Lung microvascular endothelial cell (primary cell): Measurements from ENCODE around the gene FURIN. TPM values are rescaled to one million over a fixed set of nuclear protein-coding genes. Genes with fewer than 3 reads are reported as not detected.
"Not testable (repeated sequence)": the region's sequence is repeated elsewhere in the genome, so short reads cannot be mapped to it uniquely, and the experiment has no call there.

ENCODE experiments used
- DNase-seq, 2 donors: peaks; one replicate each; pipeline versions ENCODE4 v3.0.0 to v3.0.0-alpha.2; 2010; ENCODE audit warnings: low read depth in 2 of 2
- total RNA-seq: library from RNA; depleted of rRNA; stranded (reverse); fragments of >200 nt; gene quantifications from 2 replicates; pipeline ENCODE4 v1.2.1, GENCODE V29; 2014

Gene FURIN
- total RNA-seq, 1 donor from 2014 or later = 56.0 TPM

DNA sequence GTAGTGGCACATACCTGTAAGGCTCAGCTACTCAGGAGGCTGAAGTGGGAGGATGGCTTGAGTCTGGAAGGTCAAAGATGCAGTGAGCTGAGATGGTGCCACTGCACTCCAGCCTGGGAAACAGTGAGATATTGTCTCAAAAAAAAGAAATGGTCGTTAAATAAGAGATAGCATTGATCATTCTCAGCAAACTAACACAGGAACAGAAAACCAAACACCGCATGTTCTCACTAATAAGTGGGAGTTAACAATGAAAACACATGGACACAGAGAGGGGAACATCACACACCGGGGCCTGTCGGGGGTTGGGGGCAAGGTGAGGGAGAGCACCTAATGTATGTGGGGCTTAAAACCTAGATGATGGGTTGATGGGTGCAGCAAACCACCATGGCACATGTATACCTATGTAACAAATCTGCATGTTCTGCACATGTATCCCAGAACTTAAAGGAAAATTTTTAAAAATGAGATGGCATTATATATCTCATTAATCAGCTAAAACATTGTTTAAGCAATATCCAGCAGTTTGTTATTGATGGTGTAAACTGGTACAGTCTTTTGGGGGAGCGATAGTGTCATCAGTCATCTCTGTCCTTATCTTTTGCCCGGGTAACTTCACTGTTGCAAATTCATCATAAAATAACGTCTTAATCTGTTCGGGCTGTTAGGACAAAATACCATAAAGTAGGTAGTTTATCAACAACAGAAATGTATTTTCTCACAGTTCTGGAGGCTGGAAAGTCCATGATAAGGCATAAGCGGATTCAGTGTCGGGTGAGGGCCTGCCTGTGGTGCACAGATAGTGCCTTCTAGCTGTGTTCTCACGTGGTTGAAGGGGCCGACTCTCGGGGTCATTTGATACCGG lies 33.0 kb downstream of the FURIN start:
- peak in 1 of 2 donors; percentile 9 for DNase-seq

DNA sequence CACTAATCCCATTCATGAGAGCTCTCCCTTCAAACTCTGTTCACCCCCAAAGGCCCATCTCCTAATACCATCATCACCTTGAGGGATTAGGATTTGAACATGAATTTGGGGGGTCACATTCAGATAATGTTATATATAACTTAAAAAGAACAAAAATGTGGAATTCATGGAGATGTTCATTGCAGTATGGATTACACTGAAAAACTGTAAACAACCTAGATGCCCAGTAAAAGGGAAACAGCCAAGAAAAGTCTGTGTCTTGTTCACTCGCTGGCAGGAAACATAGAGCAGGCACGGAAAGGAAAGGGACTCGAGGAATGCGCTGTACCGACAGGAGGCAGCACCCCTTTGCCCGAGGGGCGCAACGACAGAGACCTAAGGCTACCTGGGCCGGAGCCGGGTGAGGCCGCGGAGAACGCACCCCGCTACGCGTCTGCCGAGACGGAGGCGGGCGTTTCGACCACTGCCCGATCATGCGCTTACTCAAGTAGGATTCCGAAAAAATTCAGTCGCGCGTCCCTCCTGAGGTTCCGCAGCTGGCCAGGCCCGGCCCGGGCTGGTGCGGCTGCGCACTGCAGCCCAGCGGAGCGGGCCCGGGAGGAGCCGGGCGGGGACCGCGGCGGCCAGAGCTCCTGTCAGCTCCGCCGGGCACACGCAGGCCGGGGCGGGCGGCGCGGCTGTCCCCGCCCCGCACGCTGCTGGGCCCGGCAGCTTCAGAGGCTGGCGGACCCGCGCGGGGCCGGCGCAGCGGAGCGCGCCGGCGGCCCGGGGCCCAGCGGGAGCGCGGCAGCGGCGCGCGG lies 33.9 kb downstream of the FURIN start:
- peak; percentile 82 to 83 for DNase-seq

DNA sequence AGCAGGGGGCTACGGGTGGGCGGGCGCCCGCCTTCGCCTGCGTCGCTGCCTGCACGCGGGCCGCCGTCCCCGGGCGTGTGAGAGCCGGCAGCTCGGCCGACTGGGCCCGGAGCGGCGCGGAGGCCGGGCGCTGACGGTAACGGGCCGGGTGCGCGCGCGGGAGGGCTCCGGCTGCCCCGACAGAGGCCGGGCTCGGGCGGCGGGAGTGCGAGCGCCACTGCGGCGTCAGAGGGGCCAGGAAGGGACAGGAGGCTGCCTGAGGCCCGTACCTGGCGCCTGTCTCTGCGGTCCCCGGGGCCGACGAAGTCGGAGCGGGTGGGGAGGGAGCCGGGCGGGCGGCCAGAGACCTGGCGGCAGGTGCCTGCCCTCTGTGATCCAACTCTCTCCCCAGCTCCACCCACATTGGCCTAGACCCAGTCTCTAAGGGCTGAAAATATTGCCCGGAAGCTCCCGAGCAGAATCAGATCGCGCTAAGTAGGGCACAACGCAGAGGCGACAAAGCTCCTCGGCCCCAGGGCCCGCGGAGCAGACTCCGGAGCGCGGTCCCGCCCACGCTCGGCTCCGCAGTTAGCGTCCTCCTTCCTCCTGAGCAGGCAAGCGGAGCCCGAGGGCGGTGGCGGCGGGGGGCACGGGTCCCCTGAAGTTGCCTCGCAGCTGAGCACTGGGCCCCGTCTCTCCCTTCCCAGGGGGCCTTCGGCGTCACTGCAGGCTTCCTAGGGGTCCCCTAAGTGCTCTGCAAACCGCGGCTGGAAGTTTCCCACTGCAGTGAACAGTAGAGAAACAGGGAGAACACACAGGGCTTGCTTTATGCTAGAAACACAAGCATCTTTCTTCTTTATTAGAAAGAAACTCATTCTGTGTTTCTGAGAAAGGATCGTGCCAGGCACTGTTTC lies 34.7 kb downstream of the FURIN start, which contains the start of gene MAN2A2:
Gene MAN2A2 (plus strand): TSS at position 463 of the 893 bp plus-strand sequence. CDS start 906 bp downstream, outside the sequence.
- DNase-seq = peak; percentile 42 to 48

DNA sequence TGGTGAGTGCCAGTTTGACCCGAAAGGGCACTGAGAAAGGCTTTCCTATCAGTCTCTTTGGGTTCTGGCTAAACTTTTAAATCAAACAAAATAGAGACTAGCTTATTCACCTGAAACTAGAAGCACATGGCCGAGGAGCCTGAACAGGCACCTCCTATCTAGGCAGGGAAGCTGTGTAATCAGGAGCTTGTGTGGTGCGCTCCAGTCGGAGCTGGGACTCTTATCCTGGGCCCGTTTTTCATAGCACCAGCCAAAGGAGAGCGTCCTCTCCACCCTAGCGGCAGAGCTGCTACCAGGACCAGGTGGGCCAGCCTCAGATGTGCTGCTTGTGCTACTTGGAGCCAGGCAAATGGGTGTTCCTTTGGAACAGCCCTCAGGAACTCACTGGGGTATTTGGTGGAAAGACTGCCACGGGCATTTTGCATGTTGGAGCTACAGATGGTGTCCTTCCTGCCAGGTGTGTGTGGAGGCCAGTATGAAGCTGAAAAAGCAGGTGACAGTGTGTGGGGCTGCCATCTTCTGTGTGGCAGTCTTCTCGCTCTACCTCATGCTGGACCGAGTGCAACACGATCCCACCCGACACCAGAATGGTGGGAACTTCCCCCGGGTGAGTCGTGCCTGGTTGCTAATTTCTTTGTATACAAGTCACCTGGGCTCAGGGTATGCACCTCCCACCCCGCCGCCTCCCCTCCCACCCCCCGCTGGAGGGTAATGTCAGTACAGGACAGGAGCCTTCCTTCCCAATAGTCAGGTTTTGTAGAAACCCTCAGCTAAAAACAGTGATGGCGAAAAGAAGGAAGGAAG lies 35.5 kb downstream of the FURIN start:
- no peak for DNase-seq

DNA sequence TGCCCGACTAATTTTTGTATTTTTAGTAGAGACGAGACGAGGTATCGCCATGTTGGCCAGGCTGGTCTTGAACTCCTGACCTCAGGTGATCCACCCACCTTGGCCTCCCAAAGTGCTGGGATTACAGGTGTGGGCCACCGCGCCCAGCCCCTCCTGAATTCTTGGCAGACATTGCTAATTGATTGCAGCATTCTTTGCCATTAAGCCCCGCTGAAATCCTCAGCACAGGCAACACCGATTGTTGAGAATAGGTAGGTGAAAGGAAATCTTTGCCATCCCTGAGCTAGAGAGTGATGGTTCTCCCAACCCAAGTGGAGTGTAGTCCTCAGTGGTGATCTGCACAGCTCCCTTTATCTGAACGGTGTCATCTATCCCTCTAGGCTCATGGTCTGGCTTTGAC lies 36.4 kb downstream of the FURIN start:
- DNase-seq = no peak

DNA sequence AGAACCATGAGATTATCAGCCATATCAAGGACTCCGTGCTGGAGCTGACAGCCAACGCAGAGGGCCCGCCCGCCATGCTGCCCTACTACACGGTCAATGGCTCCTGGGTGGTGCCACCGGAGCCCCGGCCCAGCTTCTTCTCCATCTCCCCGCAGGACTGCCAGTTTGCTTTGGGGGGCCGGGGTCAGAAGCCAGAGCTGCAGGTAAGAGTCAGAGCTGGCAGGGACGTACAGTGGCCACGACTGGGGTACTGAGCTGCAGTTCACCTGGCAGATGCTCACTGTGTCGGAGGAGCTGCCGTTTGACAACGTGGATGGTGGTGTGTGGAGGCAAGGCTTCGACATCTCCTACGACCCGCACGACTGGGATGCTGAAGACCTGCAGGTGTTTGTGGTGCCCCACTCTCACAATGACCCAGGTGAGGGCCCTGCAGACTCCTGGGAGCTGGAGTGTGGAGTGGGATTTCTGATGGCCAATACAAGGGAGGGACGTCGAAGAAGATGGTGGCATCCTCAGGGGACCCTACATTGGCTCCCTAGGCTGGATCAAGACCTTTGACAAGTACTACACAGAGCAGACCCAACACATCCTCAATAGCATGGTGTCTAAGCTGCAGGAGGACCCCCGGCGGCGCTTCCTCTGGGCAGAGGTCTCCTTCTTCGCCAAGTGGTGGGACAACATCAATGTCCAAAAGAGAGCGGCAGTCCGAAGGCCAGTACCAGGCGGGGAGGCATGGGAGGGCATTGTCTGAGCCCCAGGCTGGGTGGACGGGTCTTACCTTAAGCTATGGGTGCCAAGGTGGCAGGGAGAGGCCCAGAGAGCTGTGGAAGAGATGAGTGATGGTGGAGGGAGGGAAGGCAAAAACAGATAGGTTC lies 37.2 kb downstream of the FURIN start:
- no peak for DNase-seq

DNA sequence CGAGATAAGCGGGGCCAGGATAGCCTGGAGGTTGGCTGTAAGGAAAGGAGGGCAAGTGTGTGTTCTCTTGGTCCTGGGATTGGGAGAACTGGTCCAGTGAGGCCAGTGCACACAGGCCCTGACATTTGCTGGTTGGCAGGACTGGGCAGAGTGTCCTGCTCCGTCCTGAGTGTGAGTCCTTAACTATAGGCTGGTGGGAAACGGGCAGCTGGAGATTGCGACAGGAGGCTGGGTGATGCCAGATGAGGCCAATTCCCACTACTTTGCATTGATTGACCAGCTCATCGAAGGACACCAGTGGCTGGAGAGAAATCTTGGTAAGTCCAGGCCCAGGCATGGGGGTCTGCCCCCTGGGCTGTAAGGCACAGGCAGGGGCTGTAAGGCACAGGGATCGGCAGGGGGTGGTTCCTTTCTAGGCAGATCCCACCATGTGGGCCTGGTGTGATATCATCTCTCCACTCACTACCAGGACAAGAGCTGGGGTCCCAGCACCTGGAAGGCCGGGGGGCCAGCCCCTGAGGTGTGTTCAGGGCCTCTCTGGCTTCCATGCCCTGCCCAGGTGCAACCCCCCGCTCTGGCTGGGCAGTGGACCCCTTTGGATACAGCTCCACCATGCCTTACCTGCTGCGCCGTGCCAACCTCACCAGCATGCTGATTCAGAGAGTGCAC lies 37.9 kb downstream of the FURIN start:
- no peak for DNase-seq

DNA sequence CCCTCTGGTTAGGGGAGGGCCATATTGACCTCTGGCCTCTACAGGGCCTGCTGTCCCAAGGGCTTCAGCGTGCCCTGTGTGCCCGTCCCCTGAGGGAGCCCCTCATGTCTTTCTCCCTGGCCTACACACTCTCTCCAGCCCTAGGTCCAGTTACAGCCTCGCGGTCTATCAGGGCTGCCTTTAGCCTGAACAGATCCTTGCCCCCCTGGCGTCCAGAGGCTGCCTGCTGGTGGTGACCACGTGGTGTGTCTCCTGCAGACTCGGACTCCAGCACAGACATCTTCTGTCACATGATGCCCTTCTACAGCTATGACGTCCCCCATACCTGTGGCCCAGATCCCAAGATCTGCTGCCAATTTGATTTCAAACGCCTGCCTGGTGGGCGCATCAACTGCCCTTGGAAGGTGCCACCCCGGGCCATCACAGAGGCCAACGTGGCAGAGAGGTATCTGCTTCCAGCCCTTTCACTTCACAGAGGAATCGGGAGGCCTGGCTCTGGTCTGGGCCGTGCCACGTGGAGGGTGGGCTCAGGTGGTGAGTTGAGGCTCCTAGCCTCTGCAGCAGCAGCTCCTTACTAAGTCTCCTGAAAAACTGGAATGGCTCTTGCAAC lies 38.8 kb downstream of the FURIN start:
- no peak for DNase-seq

DNA sequence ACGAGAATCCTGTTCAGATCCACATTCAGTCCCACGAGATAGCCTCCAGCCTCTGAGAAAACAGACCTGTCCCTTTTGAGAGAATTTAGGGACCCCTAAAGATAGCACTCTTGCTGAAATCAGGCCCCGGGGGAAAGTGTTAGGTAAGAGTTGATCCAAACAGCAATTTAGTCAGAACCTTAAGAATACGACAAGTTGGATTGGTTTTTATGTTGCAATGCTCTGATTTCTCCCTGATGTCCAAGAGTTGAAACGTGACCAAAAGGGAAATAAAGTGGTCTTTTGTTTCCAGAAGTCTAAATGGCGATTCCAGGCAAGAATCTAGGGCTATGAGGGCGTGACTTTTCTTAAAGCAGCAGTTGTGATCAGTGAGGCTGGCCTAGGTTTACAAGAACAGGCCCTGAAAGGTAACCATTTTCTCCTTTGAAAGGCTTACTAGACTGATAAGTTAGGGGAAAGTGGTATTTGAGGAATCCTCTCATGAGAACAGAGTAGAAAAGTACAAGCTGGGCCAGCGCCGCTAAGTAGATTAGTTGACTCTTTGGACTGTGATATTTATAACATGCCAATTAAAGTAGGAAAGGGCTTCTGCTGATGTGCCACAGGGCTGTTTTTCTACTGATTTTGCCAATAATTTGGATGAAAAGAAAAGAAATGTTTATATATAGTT lies 39.6 kb downstream of the FURIN start:
- DNase-seq = no peak

DNA sequence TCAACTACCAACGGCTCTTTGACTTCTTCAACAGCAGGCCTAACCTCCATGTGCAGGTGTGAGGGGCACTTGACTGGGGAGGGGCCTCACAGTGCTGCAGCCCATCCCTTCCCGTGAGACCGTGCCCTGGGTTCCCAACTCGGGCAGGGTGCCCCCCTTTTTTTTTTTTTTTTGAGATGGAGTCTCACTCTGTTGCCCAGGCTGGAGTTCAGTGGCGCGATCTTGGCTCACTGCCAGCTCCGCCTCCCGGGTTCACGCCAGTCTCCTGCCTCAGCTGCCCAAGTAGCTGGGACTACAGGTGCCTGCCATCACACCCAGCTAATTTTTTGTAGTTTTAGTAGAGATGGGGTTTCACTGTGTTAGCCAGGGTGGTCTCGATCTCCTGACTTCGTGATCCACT lies 41.1 kb downstream of the FURIN start:
- not testable (repeated sequence) for DNase-seq

DNA sequence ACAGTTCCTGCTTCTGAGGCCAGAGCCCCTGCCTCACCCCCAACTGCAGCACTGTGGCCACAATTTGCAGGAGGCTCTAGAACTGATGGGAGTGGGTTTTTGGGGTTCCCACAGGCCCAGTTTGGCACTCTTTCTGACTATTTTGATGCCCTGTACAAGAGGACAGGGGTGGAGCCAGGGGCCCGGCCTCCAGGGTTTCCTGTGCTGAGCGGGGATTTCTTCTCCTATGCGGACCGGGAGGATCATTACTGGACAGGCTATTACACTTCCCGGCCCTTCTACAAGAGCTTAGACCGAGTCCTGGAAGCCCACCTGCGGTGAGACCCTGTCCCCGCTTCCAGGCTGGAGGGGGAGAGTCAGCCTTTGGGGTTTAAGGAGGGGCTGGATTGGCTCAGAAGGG lies 41.6 kb downstream of the FURIN start:
- no peak for DNase-seq

DNA sequence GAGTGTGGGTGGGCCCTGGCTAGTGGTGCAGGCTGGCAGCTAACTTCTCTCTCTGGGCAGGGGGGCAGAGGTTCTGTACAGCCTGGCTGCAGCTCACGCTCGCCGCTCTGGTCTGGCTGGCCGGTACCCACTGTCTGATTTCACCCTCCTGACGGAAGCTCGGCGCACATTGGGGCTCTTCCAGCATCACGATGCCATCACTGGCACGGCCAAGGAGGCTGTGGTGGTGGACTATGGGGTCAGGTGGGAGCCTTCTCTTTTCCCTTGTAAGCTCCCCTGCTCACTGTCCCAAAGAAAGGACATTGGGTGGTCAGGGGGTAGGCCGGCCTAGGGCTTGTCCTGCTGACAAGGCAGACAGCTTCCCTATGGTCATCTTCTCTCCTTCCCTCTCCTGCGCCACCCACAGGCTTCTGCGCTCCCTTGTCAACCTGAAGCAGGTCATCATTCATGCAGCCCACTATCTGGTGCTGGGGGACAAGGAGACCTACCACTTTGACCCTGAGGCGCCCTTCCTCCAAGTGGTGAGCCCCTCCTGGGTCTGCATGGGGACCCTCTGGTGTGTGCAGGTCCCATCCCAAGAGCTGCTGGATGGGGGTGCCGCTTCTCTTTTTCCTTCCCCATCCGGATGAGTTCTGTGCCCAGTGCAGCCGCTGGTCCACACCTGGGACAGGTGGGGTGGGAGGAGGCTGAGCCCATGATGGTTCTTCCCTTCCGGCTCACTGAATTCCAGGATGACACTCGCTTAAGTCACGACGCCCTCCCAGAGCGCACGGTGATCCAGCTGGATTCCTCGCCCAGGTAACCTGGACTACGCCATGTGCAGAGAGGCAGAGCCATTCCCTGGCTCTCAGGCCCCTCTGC lies 42.3 kb downstream of the FURIN start:
- no peak for DNase-seq

DNA sequence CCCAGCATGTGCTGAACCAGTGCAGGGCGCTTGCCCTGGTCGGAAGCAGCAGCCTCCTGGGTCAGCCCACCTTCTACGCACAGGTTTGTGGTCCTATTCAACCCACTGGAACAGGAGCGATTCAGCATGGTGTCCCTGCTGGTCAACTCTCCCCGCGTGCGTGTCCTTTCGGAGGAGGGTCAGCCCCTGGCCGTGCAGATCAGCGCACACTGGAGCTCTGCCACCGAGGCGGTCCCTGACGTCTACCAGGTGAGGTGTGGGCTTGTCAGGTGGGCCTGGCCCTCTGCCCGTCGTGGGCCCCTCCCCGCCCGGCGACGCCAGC lies 42.9 kb downstream of the FURIN start:
- no peak for DNase-seq

DNA sequence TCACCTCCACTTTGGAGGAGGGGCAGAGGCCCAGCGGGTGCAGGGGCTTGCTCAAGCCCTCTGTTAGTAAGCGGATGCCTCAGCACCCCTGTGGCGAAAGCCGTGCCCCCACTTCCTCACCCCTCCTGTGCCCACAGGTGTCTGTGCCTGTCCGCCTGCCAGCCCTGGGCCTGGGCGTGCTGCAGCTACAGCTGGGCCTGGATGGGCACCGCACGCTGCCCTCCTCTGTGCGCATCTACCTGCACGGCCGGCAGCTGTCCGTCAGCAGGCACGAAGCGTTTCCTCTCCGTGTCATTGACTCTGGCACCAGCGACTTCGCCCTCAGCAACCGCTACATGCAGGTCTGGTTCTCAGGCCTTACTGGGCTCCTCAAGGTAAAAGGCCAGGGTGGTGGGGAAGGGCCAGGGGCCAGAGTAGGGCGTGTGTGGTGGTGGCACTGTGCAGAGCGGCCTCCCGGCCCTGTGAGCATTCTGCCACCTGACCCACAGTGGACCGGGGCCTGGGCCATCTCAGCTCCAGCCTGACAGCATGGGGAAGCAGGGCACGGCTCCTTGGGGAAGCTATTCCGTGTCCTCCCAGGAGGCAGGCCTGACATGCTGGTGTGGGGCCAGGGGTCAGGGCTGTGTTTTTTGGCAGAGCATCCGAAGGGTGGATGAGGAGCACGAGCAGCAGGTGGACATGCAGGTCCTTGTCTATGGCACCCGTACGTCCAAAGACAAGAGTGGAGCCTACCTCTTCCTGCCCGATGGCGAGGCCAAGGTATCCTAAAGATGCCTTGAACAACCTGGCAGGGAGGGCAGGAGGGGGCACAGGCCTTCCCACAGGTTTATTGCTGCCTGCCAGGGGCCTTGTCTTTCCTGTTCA lies 43.8 kb downstream of the FURIN start:
- no peak for DNase-seq

DNA sequence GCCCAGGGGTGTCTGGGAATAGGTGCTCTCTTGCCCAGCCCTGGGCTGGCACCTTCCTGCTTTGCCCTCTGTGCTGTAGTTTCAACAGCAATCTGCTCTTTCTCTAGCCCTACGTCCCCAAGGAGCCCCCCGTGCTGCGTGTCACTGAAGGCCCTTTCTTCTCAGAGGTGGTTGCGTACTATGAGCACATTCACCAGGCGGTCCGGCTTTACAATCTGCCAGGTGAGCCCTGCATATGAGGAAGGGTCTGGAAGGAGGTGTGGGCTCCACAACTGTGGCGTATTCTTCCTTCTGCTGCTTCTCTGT lies 44.3 kb downstream of the FURIN start:
- DNase-seq = no peak

DNA sequence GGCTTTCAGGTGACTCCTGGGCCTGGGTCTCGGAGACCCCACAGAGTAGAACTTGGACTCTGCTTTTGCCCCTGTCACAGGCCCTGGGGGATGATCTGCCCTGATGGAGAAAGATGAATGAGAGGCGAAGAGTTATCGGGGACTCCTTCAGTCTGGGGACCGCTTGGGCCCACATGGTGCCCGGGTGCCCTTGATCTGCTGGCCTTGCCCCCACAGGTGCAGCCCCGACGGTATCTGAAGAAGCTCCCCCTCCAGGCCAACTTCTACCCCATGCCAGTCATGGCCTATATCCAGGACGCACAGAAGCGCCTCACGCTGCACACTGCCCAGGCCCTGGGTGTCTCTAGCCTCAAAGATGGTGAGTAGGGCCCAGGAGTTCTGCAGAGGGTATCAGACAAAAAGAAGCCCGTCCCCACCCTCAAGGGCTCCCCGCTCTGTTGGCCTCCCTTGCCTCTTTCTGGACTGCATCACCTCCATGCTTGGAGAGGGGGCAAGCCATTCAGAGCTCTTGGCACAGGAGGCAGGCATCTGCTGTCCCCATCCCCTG lies 45.1 kb downstream of the FURIN start:
- DNase-seq = no peak
